Hematopoietic multipotent progenitor cell treated with erythropoietin and hydrocortisone succinate and interleukin-3 and kit ligand, for 15 days (in vitro differentiated cells): ENCODE measurements around the gene GNAZ.

Source experiments
- DNase-seq: peaks from one replicate; pipeline ENCODE4 v3.0.0-alpha.2; 2015; ENCODE audit warnings: low spot score

GNAZ gene

GRCh38 chr22:23155831-23156230, 85.5 kb downstream of the GNAZ start:
- no peak for DNase-seq

GRCh38 chr22:23156286-23156685, 86.0 kb downstream of the GNAZ start:
- no peak for DNase-seq

GRCh38 chr22:23157560-23158515, 87.5 kb downstream of the GNAZ start:
- DNase-seq, result no peak

GRCh38 chr22:23158516-23159290, 88.4 kb downstream of the GNAZ start:
- DNase-seq, result no peak

- DNase-seq, result no peak
These were observed 88.9 kb downstream of the GNAZ start for GRCh38 chr22:23159291-23159630.

- no peak for DNase-seq
These were observed 90.7 kb downstream of the GNAZ start for GRCh38 chr22:23161029-23161428.

GRCh38 chr22:23161574-23161973, 91.3 kb downstream of the GNAZ start:
- no peak for DNase-seq

GRCh38 chr22:23163665-23164064, 93.3 kb downstream of the GNAZ start:
- no peak for DNase-seq

GRCh38 chr22:23164091-23164490, 93.8 kb downstream of the GNAZ start:
- no peak for DNase-seq

- DNase-seq, result no peak
These were observed 95.9 kb downstream of the GNAZ start for GRCh38 chr22:23166042-23166831.

GRCh38 chr22:23166841-23167616, 96.7 kb downstream of the GNAZ start:
- DNase-seq, result no peak

GRCh38 chr22:23168391-23169042, 98.2 kb downstream of the GNAZ start:
- DNase-seq, result no peak

GRCh38 chr22:23169043-23169406, 98.7 kb downstream of the GNAZ start:
- no peak for DNase-seq
